DOHH2 (cell line): ENCODE measurements around the gene SORT1.

Source experiments
- EZH2phosphoT487 ChIP-seq: fragments of 200-600 bp; sonication (generic); IDR thresholded peaks from 2 replicates; pipeline ENCODE4 v1.6.1; 2017; ENCODE audit warnings: borderline replicate concordance, mild to moderate bottlenecking, antibody characterized with exemption, low read length, moderate library complexity, mixed read lengths
- TF ChIP-seq, protein P1 (sequence below): fragments of 200-600 bp; sonication (generic); IDR thresholded peaks from one replicate; pipeline ENCODE4 v1.5.1; 2014; ENCODE audit warnings: antibody characterized with exemption, mild to moderate bottlenecking, low read depth, low read length; ENCODE audit not compliant: poor library complexity, severe bottlenecking

DNA sequence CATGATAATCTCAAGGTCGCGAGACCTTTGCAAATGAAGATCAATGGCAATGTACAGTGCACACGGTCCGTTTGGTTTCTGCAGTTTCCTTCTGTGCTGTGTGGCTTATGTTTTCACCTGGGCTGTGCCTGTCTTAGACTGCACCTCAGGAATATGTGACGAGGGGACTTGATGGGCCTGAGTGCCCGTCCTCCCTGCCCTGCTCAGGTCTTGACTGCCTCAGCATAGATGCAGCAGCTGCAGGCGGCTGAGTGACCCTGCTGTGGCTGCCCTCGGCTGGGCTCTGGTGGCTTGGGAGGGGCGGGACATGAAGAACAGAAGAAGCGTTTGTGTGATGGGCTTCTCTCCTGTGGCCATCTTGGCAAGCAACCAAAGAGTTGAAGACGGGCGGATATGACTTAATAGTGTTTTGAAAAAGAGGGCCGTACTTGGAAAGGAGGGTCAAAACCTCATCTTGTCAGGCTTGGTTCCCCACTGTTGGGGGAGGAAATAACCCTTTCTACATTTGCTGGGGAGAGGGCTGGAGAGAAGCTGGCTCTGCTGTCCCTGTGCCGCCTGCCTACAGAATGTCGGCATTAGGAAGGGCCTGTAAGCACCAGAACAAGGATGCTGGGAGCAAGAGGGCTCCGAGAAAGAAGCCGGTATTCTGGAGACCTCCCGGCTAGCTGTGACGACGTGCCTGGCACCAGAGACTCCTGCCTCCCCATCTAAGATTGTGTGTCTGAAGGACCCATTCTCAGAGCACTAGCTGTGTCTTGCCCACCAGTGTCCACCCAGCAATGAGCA is 98.0 kb downstream of the SORT1 start:
- TF ChIP-seq, protein P1, sequence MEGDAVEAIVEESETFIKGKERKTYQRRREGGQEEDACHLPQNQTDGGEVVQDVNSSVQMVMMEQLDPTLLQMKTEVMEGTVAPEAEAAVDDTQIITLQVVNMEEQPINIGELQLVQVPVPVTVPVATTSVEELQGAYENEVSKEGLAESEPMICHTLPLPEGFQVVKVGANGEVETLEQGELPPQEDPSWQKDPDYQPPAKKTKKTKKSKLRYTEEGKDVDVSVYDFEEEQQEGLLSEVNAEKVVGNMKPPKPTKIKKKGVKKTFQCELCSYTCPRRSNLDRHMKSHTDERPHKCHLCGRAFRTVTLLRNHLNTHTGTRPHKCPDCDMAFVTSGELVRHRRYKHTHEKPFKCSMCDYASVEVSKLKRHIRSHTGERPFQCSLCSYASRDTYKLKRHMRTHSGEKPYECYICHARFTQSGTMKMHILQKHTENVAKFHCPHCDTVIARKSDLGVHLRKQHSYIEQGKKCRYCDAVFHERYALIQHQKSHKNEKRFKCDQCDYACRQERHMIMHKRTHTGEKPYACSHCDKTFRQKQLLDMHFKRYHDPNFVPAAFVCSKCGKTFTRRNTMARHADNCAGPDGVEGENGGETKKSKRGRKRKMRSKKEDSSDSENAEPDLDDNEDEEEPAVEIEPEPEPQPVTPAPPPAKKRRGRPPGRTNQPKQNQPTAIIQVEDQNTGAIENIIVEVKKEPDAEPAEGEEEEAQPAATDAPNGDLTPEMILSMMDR = no peak
- no peak for TF ChIP-seq EZH2phosphoT487
